GM23338 (cell line): ENCODE results near the gene OR5B12. TPM values are rescaled to one million over a fixed set of nuclear protein-coding genes. Genes with fewer than 3 reads are reported as not detected.

Experiments used
- ATAC-seq: fragments of 200-7000 bp; cut with Tn5 transposase; 3 replicates; pipeline ENCODE4 v1.9.1; 2020
- DNase-seq: peaks from one replicate; pipeline ENCODE4 v3.0.0-alpha.2; 2015; ENCODE audit warnings: low spot score
- H2AFZ ChIP-seq: fragments of 200-600 bp; sonication (generic); 2 replicates; pipeline ENCODE4 v1.8.0; 2016; ENCODE audit warnings: antibody characterized with exemption, mild to moderate bottlenecking, moderate library complexity
- H3F3A ChIP-seq: fragments of 200-600 bp; sonication (generic); replicated peaks from 2 replicates; pipeline ENCODE4 v1.8.0; 2017; ENCODE audit warnings: antibody characterized with exemption, mixed run types, low read depth
- H3K27ac ChIP-seq: fragments of 200-600 bp; sonication (generic); 2 replicates; pipeline ENCODE4 v1.6.1; 2016; ENCODE audit warnings: low read depth
- H3K27me3 ChIP-seq: fragments of 200-600 bp; sonication (generic); 2 replicates; pipeline ENCODE4 v1.8.0; 2016; ENCODE audit warnings: mild to moderate bottlenecking, mixed run types, moderate library complexity; ENCODE audit not compliant: insufficient read depth
- H3K36me3 ChIP-seq: fragments of 200-600 bp; sonication (generic); 2 replicates; pipeline ENCODE4 v1.8.0; 2016; ENCODE audit warnings: mild to moderate bottlenecking; ENCODE audit not compliant: insufficient read depth
- H3K4me1 ChIP-seq: fragments of 200-600 bp; sonication (generic); 2 replicates; pipeline ENCODE4 v1.8.0; 2016; ENCODE audit warnings: mild to moderate bottlenecking, moderate library complexity; ENCODE audit not compliant: insufficient read depth
- H3K4me2 ChIP-seq: fragments of 200-600 bp; sonication (generic); 2 replicates; pipeline ENCODE4 v1.7.1; 2017; ENCODE audit warnings: mixed run types
- H3K4me3 ChIP-seq: fragments of 200-600 bp; sonication (generic); 2 replicates; pipeline ENCODE4 v1.6.1; 2016; ENCODE audit warnings: mixed run types
- H3K79me2 ChIP-seq: fragments of 200-600 bp; sonication (generic); replicated peaks from 2 replicates; pipeline ENCODE4 v1.8.0; 2017; ENCODE audit warnings: mild to moderate bottlenecking; ENCODE audit not compliant: insufficient read depth
- H3K9me2 ChIP-seq: fragments of 200-600 bp; sonication (generic); 2 replicates; pipeline ENCODE4 v1.8.0; 2017; ENCODE audit not compliant: insufficient read depth
- H4K20me1 ChIP-seq: fragments of 200-600 bp; sonication (generic); replicated peaks from 2 replicates; pipeline ENCODE4 v1.8.0; 2017; ENCODE audit warnings: mild to moderate bottlenecking; ENCODE audit not compliant: insufficient read depth
- H3K27ac Mint-ChIP-seq: 2 replicates; pipeline ENCODE4 v1.8.0; 2020; ENCODE audit warnings: inconsistent platforms, mild to moderate bottlenecking, moderate library complexity, mixed read lengths
- H3K27me3 Mint-ChIP-seq: 3 replicates; pipeline ENCODE4 v1.8.0; 2022; ENCODE audit warnings: low read depth, mild to moderate bottlenecking, moderate library complexity, mixed read lengths, inconsistent platforms; ENCODE audit not compliant: insufficient read depth, poor library complexity
- H3K36me3 Mint-ChIP-seq: 3 replicates; pipeline ENCODE4 v1.8.0; 2021; ENCODE audit warnings: low read depth, mild to moderate bottlenecking, inconsistent platforms, moderate library complexity, mixed read lengths
- H3K4me1 Mint-ChIP-seq: 3 replicates; pipeline ENCODE4 v1.8.0; 2020; ENCODE audit warnings: mild to moderate bottlenecking, inconsistent platforms, mixed read lengths
- H3K4me3 Mint-ChIP-seq: 3 replicates; pipeline ENCODE4 v1.8.0; 2021; ENCODE audit warnings: moderate library complexity, mild to moderate bottlenecking, inconsistent platforms, mixed read lengths
- H3K9me3 Mint-ChIP-seq: 3 replicates; pipeline ENCODE4 v1.8.0; 2020; ENCODE audit warnings: moderate library complexity, mild to moderate bottlenecking, inconsistent platforms, mixed read lengths
- CREB1 ChIP-seq: fragments of 250-450 bp; sonication (Bioruptor Pico); IDR thresholded peaks from 2 replicates; pipeline ENCODE4 v1.5.0; 2020; ENCODE audit warnings: low read depth, mild to moderate bottlenecking, moderate library complexity
- EZH2 ChIP-seq: fragments of 200-600 bp; sonication (generic); IDR thresholded peaks from one replicate; pipeline ENCODE4 v1.8.0; 2017; ENCODE audit warnings: antibody characterized with exemption, mild to moderate bottlenecking, low read depth; ENCODE audit not compliant: unreplicated experiment
- EZH2phosphoT487 ChIP-seq: fragments of 200-600 bp; sonication (generic); IDR thresholded peaks from one replicate; pipeline ENCODE4 v1.8.1; 2018; ENCODE audit warnings: antibody characterized with exemption; ENCODE audit not compliant: unreplicated experiment
- JUNB ChIP-seq: IDR thresholded peaks from one replicate; pipeline ENCODE4 v1.6.1; 2016; ENCODE audit warnings: antibody characterized with exemption; ENCODE audit not compliant: unreplicated experiment
- NANOG ChIP-seq: IDR thresholded peaks from 2 replicates; pipeline ENCODE4 v1.6.1; 2016; ENCODE audit warnings: antibody characterized with exemption, borderline replicate concordance
- POLR2AphosphoS5 ChIP-seq: IDR thresholded peaks from 2 replicates; pipeline ENCODE4 v1.6.1; 2016; ENCODE audit warnings: antibody characterized with exemption, low read depth
- STAT1 ChIP-seq: IDR thresholded peaks from one replicate; pipeline ENCODE4 v1.6.1; 2016; ENCODE audit warnings: antibody characterized with exemption; ENCODE audit not compliant: unreplicated experiment
- ZNF331 ChIP-seq: fragments of 250-450 bp; sonication (Bioruptor Pico); IDR thresholded peaks from 2 replicates; pipeline ENCODE4 v1.5.0; 2020; ENCODE audit warnings: low read depth, mild to moderate bottlenecking, moderate library complexity
- polyA plus RNA-seq: library from polyadenylated mRNA; unstranded; fragments of >200 nt; fragmentation: Nextera tagmentation; extraction: Ambion mirVana; gene quantifications from 2 replicates; pipeline ENCODE4 v1.2.1, GENCODE V29; 2016
- total RNA-seq: library from RNA; depleted of rRNA; stranded (reverse); fragments of >200 nt; shearing (Covaris generic); gene quantifications from 2 replicates; pipeline ENCODE4 v1.2.3, GENCODE V29; 2014
- TF ChIP-seq, protein P1 (sequence below): IDR thresholded peaks from 2 replicates; pipeline ENCODE4 v1.6.1; 2016; ENCODE audit warnings: antibody characterized with exemption
- TF ChIP-seq, protein P2 (sequence below): fragments of 250-450 bp; sonication (Bioruptor Pico); IDR thresholded peaks from 2 replicates; pipeline ENCODE4 v1.5.0; 2020; ENCODE audit warnings: mild to moderate bottlenecking, moderate library complexity
- TF ChIP-seq, protein P3 (sequence below), 2 experiments: fragments of 200-600 bp in 1 of 2; sonication (generic) in 1 of 2; conservative IDR thresholded peaks; 2 replicates each; pipeline versions ENCODE4 v1.5.1 to v1.6.1; 2016 to 2017; ENCODE audit warnings: antibody characterized with exemption in 2 of 2, low read depth in 2 of 2, mild to moderate bottlenecking in 2 of 2, moderate library complexity in 1 of 2

Gene OR5B12
- total and polyA plus RNA-seq, 2 experiments from 2014 or later: not detected

DNA sequence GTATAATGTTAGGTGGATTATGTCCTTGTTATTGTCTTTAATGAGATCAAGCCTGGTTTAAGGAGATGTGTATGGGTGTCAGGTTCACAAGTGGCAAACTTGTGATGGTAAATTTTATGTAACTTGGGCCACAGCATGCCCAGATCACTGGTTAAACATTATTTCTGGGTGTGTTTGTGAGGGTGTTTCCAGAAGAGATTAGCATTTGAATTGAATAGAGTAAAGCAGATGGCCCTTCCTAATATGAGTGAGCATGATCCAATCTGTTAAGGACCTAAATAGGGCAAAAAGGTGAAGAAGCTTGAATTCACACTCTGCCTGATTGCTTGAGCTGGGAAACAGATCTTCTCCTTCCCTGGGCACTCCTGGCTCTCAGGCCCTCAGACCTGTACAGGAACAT, 45.1 kb upstream of the OR5B12 start:
- no peak overlapping the region for H3K27ac Mint-ChIP-seq

More for the DNA sequence above, 45.1 kb upstream of the OR5B12 start:
- peaks cover 17% of the 10 kb centered on the region for H3K9me2 ChIP-seq
- peaks cover 7% of the 10 kb centered on the region for H3K4me1 Mint-ChIP-seq
- H3K27me3 Mint-ChIP-seq: no peaks in the 10 kb centered on the region
- no peaks in the 10 kb centered on the region for H3F3A ChIP-seq
- TF ChIP-seq NANOG (no peak), CREB1 (CRISPR knock-in tag) (no peak), JUNB (no peak), EZH2 (no peak), EZH2phosphoT487 (no peak), POLR2AphosphoS5 (no peak), STAT1 (no peak), ZNF331 (no peak)
- TF ChIP-seq, protein P1, sequence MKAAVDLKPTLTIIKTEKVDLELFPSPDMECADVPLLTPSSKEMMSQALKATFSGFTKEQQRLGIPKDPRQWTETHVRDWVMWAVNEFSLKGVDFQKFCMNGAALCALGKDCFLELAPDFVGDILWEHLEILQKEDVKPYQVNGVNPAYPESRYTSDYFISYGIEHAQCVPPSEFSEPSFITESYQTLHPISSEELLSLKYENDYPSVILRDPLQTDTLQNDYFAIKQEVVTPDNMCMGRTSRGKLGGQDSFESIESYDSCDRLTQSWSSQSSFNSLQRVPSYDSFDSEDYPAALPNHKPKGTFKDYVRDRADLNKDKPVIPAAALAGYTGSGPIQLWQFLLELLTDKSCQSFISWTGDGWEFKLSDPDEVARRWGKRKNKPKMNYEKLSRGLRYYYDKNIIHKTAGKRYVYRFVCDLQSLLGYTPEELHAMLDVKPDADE: no peak
- TF ChIP-seq, protein P2, sequence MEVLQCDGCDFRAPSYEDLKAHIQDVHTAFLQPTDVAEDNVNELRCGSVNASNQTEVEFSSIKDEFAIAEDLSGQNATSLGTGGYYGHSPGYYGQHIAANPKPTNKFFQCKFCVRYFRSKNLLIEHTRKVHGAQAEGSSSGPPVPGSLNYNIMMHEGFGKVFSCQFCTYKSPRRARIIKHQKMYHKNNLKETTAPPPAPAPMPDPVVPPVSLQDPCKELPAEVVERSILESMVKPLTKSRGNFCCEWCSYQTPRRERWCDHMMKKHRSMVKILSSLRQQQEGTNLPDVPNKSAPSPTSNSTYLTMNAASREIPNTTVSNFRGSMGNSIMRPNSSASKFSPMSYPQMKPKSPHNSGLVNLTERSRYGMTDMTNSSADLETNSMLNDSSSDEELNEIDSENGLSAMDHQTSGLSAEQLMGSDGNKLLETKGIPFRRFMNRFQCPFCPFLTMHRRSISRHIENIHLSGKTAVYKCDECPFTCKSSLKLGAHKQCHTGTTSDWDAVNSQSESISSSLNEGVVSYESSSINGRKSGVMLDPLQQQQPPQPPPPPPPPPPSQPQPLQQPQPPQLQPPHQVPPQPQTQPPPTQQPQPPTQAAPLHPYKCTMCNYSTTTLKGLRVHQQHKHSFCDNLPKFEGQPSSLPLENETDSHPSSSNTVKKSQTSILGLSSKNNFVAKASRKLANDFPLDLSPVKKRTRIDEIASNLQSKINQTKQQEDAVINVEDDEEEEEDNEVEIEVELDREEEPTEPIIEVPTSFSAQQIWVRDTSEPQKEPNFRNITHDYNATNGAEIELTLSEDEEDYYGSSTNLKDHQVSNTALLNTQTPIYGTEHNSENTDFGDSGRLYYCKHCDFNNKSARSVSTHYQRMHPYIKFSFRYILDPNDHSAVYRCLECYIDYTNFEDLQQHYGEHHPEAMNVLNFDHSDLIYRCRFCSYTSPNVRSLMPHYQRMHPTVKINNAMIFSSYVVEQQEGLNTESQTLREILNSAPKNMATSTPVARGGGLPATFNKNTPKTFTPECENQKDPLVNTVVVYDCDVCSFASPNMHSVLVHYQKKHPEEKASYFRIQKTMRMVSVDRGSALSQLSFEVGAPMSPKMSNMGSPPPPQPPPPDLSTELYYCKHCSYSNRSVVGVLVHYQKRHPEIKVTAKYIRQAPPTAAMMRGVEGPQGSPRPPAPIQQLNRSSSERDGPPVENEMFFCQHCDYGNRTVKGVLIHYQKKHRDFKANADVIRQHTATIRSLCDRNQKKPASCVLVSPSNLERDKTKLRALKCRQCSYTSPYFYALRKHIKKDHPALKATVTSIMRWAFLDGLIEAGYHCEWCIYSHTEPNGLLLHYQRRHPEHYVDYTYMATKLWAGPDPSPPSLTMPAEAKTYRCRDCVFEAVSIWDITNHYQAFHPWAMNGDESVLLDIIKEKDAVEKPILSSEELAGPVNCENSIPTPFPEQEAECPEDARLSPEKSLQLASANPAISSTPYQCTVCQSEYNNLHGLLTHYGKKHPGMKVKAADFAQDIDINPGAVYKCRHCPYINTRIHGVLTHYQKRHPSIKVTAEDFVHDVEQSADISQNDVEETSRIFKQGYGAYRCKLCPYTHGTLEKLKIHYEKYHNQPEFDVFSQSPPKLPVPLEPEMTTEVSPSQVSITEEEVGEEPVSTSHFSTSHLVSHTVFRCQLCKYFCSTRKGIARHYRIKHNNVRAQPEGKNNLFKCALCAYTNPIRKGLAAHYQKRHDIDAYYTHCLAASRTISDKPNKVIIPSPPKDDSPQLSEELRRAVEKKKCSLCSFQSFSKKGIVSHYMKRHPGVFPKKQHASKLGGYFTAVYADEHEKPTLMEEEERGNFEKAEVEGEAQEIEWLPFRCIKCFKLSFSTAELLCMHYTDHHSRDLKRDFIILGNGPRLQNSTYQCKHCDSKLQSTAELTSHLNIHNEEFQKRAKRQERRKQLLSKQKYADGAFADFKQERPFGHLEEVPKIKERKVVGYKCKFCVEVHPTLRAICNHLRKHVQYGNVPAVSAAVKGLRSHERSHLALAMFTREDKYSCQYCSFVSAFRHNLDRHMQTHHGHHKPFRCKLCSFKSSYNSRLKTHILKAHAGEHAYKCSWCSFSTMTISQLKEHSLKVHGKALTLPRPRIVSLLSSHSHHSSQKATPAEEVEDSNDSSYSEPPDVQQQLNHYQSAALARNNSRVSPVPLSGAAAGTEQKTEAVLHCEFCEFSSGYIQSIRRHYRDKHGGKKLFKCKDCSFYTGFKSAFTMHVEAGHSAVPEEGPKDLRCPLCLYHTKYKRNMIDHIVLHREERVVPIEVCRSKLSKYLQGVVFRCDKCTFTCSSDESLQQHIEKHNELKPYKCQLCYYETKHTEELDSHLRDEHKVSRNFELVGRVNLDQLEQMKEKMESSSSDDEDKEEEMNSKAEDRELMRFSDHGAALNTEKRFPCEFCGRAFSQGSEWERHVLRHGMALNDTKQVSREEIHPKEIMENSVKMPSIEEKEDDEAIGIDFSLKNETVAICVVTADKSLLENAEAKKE: no peak
- TF ChIP-seq, protein P3, sequence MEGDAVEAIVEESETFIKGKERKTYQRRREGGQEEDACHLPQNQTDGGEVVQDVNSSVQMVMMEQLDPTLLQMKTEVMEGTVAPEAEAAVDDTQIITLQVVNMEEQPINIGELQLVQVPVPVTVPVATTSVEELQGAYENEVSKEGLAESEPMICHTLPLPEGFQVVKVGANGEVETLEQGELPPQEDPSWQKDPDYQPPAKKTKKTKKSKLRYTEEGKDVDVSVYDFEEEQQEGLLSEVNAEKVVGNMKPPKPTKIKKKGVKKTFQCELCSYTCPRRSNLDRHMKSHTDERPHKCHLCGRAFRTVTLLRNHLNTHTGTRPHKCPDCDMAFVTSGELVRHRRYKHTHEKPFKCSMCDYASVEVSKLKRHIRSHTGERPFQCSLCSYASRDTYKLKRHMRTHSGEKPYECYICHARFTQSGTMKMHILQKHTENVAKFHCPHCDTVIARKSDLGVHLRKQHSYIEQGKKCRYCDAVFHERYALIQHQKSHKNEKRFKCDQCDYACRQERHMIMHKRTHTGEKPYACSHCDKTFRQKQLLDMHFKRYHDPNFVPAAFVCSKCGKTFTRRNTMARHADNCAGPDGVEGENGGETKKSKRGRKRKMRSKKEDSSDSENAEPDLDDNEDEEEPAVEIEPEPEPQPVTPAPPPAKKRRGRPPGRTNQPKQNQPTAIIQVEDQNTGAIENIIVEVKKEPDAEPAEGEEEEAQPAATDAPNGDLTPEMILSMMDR (conservative IDR thresholded peaks at IDR 0.05; ENCODE audit: low read depth in 2 of 2): no peak
- H3K9me3 Mint-ChIP-seq: no peaks in the 10 kb centered on the region
- DNase-seq (no peak), ATAC-seq (no peak)
- H3K27ac ChIP-seq: no peak overlapping the region
- H3K4me1 ChIP-seq: no peaks in the 10 kb centered on the region; the same call in 1 of the 2 replicates
- no peak overlapping the region for H3K4me3 ChIP-seq
- no peaks in the 10 kb centered on the region for H3K36me3 Mint-ChIP-seq
- no peaks in the 10 kb centered on the region for H3K36me3 ChIP-seq
- no peaks in the 10 kb centered on the region for H3K79me2 ChIP-seq
- no peak overlapping the region for H3K4me2 ChIP-seq
- no peak overlapping the region for H2AFZ ChIP-seq
- H4K20me1 ChIP-seq: no peaks in the 10 kb centered on the region
- H3K27me3 ChIP-seq: no peaks in the 10 kb centered on the region
- no peak overlapping the region for H3K4me3 Mint-ChIP-seq
